Liver (tissue), 9 donors: Measurements from ENCODE around the gene TRPM2. TPM values are rescaled to one million over a fixed set of nuclear protein-coding genes. Genes with fewer than 3 reads are reported as not detected.

Experiments used
- DNase-seq: peaks from one replicate; pipeline ENCODE4 v3.0.0-alpha.2; 2017; ENCODE audit warnings: low spot score
- H3K27ac ChIP-seq, 2 donors: one replicate each; pipeline ENCODE4 v1.7.0; 2013; ENCODE audit warnings: inconsistent platforms in 2 of 2, low read length in 2 of 2, control low read depth in 1 of 2, low read depth in 1 of 2, mild to moderate bottlenecking in 1 of 2
- H3K27me3 ChIP-seq, 4 donors: one replicate each; pipeline versions ENCODE4 v1.6.1 to v1.7.0; 2013; ENCODE audit warnings: low read length in 3 of 4, inconsistent platforms in 1 of 4, mild to moderate bottlenecking in 1 of 4, moderate library complexity in 1 of 4; ENCODE audit not compliant: control insufficient read depth in 4 of 4, insufficient read depth in 4 of 4
- H3K36me3 ChIP-seq, 4 donors: one replicate each; pipeline versions ENCODE4 v1.6.1 to v1.7.0; 2013; ENCODE audit warnings: low read length in 3 of 4, mild to moderate bottlenecking in 3 of 4, low read depth in 1 of 4, moderate library complexity in 1 of 4; ENCODE audit not compliant: control insufficient read depth in 4 of 4, insufficient read depth in 3 of 4
- H3K4me1 ChIP-seq, 4 donors: one replicate each; pipeline versions ENCODE4 v1.6.1 to v1.7.0; 2013; ENCODE audit warnings: low read length in 3 of 4, mild to moderate bottlenecking in 3 of 4, moderate library complexity in 1 of 4; ENCODE audit not compliant: control insufficient read depth in 4 of 4, insufficient read depth in 4 of 4
- H3K4me3 ChIP-seq, 3 donors: one replicate each; pipeline versions ENCODE4 v1.6.1 to v1.7.0; 2013; ENCODE audit warnings: low read length in 3 of 3, control low read depth in 1 of 3, low read depth in 1 of 3, mild to moderate bottlenecking in 1 of 3
- H3K9ac ChIP-seq, 2 donors: one replicate each; pipeline ENCODE4 v1.7.0; 2013; ENCODE audit warnings: low read length in 2 of 2, mild to moderate bottlenecking in 2 of 2, moderate library complexity in 2 of 2, control low read depth in 1 of 2, low read depth in 1 of 2
- H3K9me3 ChIP-seq, 4 donors: one replicate each; pipeline versions ENCODE4 v1.6.1 to v1.7.0; 2013; ENCODE audit warnings: low read length in 3 of 4; ENCODE audit not compliant: control insufficient read depth in 4 of 4
- ATF3 ChIP-seq: IDR thresholded peaks from 2 replicates; pipeline ENCODE4 v1.6.1; 2016; ENCODE audit warnings: antibody characterized with exemption
- CTCF ChIP-seq: fragments of 150-350 bp; IDR thresholded peaks from 2 replicates; pipeline ENCODE4 v1.5.1; 2017; ENCODE audit warnings: improper control_type of control experiment, low read depth, low read length; ENCODE audit not compliant: missing input control
- EGR1 ChIP-seq, 2 donors: IDR thresholded peaks; 2 replicates each; pipeline ENCODE4 v1.6.1; 2016 to 2018; ENCODE audit warnings: antibody characterized with exemption in 2 of 2, low read depth in 2 of 2
- FOXA1 ChIP-seq: IDR thresholded peaks from 2 replicates; pipeline ENCODE4 v1.6.1; 2016; ENCODE audit warnings: antibody characterized with exemption
- FOXA2 ChIP-seq: IDR thresholded peaks from 2 replicates; pipeline ENCODE4 v1.6.1; 2016; ENCODE audit warnings: antibody characterized with exemption
- GABPA ChIP-seq, 2 donors: IDR thresholded peaks in 1 of 2; conservative IDR thresholded peaks in 1 of 2; 2 replicates each; pipeline ENCODE4 v1.6.1; 2016; ENCODE audit warnings: antibody characterized with exemption in 2 of 2, mild to moderate bottlenecking in 1 of 2, moderate library complexity in 1 of 2
- HNF4A ChIP-seq, 2 donors: conservative IDR thresholded peaks; 2 replicates each; pipeline ENCODE4 v1.6.1; 2016; ENCODE audit warnings: antibody characterized with exemption in 2 of 2, mild to moderate bottlenecking in 2 of 2
- HNF4G ChIP-seq: IDR thresholded peaks from 2 replicates; pipeline ENCODE4 v1.6.1; 2016; ENCODE audit warnings: antibody characterized with exemption
- JUND ChIP-seq, 2 donors: IDR thresholded peaks; 2 replicates each; pipeline ENCODE4 v1.6.1; 2016; ENCODE audit warnings: antibody characterized with exemption in 2 of 2
- MAX ChIP-seq: IDR thresholded peaks from 2 replicates; pipeline ENCODE4 v1.6.1; 2016; ENCODE audit warnings: antibody characterized with exemption
- NR2F2 ChIP-seq: IDR thresholded peaks from 2 replicates; pipeline ENCODE4 v1.6.1; 2016; ENCODE audit warnings: antibody characterized with exemption
- RAD21 ChIP-seq, 2 donors: IDR thresholded peaks; 2 replicates each; pipeline ENCODE4 v1.6.1; 2016; ENCODE audit warnings: antibody characterized with exemption in 2 of 2, mild to moderate bottlenecking in 2 of 2
- REST ChIP-seq: IDR thresholded peaks from 2 replicates; pipeline ENCODE4 v1.6.1; 2016; ENCODE audit warnings: antibody characterized with exemption, mild to moderate bottlenecking
- RXRA ChIP-seq, 2 donors: IDR thresholded peaks; 2 replicates each; pipeline ENCODE4 v1.6.1; 2017 to 2018; ENCODE audit warnings: antibody characterized with exemption in 2 of 2, mild to moderate bottlenecking in 1 of 2
- SP1 ChIP-seq: IDR thresholded peaks from 2 replicates; pipeline ENCODE4 v1.6.1; 2018; ENCODE audit warnings: antibody characterized with exemption, mild to moderate bottlenecking
- TAF1 ChIP-seq: conservative IDR thresholded peaks from 2 replicates; pipeline ENCODE4 v1.6.1; 2016; ENCODE audit warnings: antibody characterized with exemption, mild to moderate bottlenecking
- YY1 ChIP-seq: IDR thresholded peaks from 2 replicates; pipeline ENCODE4 v1.6.1; 2016; ENCODE audit warnings: antibody characterized with exemption, mild to moderate bottlenecking
- ZBTB33 ChIP-seq: IDR thresholded peaks from 2 replicates; pipeline ENCODE4 v1.6.1; 2016; ENCODE audit warnings: antibody characterized with exemption
- WGBS: extraction: QIAGEN DNeasy Blood & Tissue Kit; methylation state at CpG from one replicate; pipeline ENCODE4 v1.1.7; 2013; 5-methylcytosine and 5-hydroxymethylcytosine counted together
- polyA plus RNA-seq, 2 donors: library from polyadenylated mRNA; stranded (reverse) in 1 of 2; unstranded in 1 of 2; fragments of 200-250 nt in 1 of 2; fragments of >200 nt in 1 of 2; fragmentation: Nextera tagmentation in 1 of 2; extraction: Ambion mirVana in 1 of 2; gene quantifications; one replicate each; pipeline versions ENCODE4 v1.2.1 to v1.2.3, GENCODE V29; 2013 to 2015
- total RNA-seq, 2 donors: library from RNA; depleted of rRNA; stranded (reverse); fragments of >200 nt; gene quantifications; one replicate each; pipeline ENCODE4 v1.2.3, GENCODE V29; 2014
- donor health status: healthy.
- donor health status: healthy.
- donor health status: healthy.
- donor health status: healthy.
- donor health status: healthy.

TRPM2 gene
- total and polyA plus RNA-seq, 4 donors = 0.43 to 1.3 (median 0.63) TPM

GRCh38 chr21:44382536-44382935 lies 29.1 kb downstream of the TRPM2 start (continued):
- TF ChIP-seq CTCF (no peak), HNF4A (conservative IDR thresholded peaks at IDR 0.05) (no peak), EGR1 (IDR thresholded peaks at IDR 0.05; ENCODE audit: low read depth in 2 of 2) (no peak), HNF4G (no peak), TAF1 (no peak), FOXA2 (no peak), JUND (IDR thresholded peaks at IDR 0.05) (no peak), GABPA (IDR thresholded peaks at IDR 0.05 in 1 of 2, conservative IDR thresholded peaks at IDR 0.05 in 1 of 2) (no peak), ATF3 (no peak), RXRA (IDR thresholded peaks at IDR 0.05) (no peak), YY1 (no peak), SP1 (no peak)

GRCh38 chr21:44383216-44383615 lies 29.8 kb downstream of the TRPM2 start:
- no peak for DNase-seq
- 78% methylated on average over 4 of the region's 4 CpGs for WGBS
- H3K9me3 ChIP-seq = peaks cover 3 to 13% (median 7%) of the 10 kb centered on the region in 4 donors
- H3K27me3 ChIP-seq = no peaks in the 10 kb centered on the region
- TF ChIP-seq REST (no peak), MAX (no peak), ZBTB33 (no peak), SP1 (no peak), RAD21 (IDR thresholded peaks at IDR 0.05) (no peak), ATF3 (no peak), NR2F2 (no peak), FOXA1 (no peak), TAF1 (no peak), GABPA (IDR thresholded peaks at IDR 0.05 in 1 of 2, conservative IDR thresholded peaks at IDR 0.05 in 1 of 2) (no peak), YY1 (no peak), CTCF (no peak), HNF4A (conservative IDR thresholded peaks at IDR 0.05) (no peak), FOXA2 (no peak), HNF4G (no peak), EGR1 (IDR thresholded peaks at IDR 0.05; ENCODE audit: low read depth in 2 of 2) (no peak), JUND (IDR thresholded peaks at IDR 0.05) (no peak), RXRA (IDR thresholded peaks at IDR 0.05) (no peak)
- H3K36me3 ChIP-seq = no peaks in the 10 kb centered on the region
- H3K27ac ChIP-seq = no peak overlapping the region
- no peaks in the 10 kb centered on the region for H3K4me1 ChIP-seq
- H3K9ac ChIP-seq = no peak overlapping the region
- H3K4me3 ChIP-seq = no peak overlapping the region
